Natural killer cell (primary cell): ENCODE results near the gene TMEM147. TPM values are rescaled to one million over a fixed set of nuclear protein-coding genes. Genes with fewer than 3 reads are reported as not detected.

Experiments used
- ATAC-seq, 3 donors: fragments of 150-1000 bp in 2 of 3; fragments of 200-7000 bp in 1 of 3; cut with Tn5 transposase; 1 replicate in 1 of 3; 2 replicates in 2 of 3; pipeline ENCODE4 v1.10.0; 2021; ENCODE audit warnings: mild to moderate bottlenecking in 2 of 3, moderate library complexity in 2 of 3
- DNase-seq, 2 donors: peaks; one replicate each; pipeline versions ENCODE4 v3.0.0 to v3.0.0-alpha.2; 2013 to 2021; ENCODE audit warnings: mixed read lengths in 1 of 2
- H3K27ac ChIP-seq: one replicate; pipeline ENCODE4 v1.5.1; 2013; ENCODE audit warnings: mild to moderate bottlenecking, low read length
- H3K27me3 ChIP-seq: one replicate; pipeline ENCODE4 v1.6.1; 2013; ENCODE audit warnings: low read length; ENCODE audit not compliant: control insufficient read depth, insufficient read depth
- H3K36me3 ChIP-seq: one replicate; pipeline ENCODE4 v1.6.1; 2013; ENCODE audit warnings: low read length; ENCODE audit not compliant: control insufficient read depth, insufficient read depth
- H3K4me1 ChIP-seq: one replicate; pipeline ENCODE4 v1.6.1; 2013; ENCODE audit warnings: low read length; ENCODE audit not compliant: control insufficient read depth, insufficient read depth
- H3K4me3 ChIP-seq: one replicate; pipeline ENCODE4 v1.5.1; 2013; ENCODE audit warnings: low read length
- H3K9me3 ChIP-seq: one replicate; pipeline ENCODE4 v1.6.1; 2013; ENCODE audit warnings: low read length; ENCODE audit not compliant: control insufficient read depth, insufficient read depth
- H3K27ac Mint-ChIP-seq, 2 donors: one replicate each; pipeline ENCODE4 v1.8.0; 2022; ENCODE audit warnings: mild to moderate bottlenecking in 2 of 2, mixed read lengths in 2 of 2, moderate library complexity in 1 of 2
- H3K27me3 Mint-ChIP-seq, 2 donors: one replicate each; pipeline ENCODE4 v1.8.0; 2022; ENCODE audit warnings: low read depth in 2 of 2, mixed read lengths in 2 of 2
- H3K36me3 Mint-ChIP-seq: one replicate; pipeline ENCODE4 v1.8.0; 2022; ENCODE audit warnings: mixed read lengths
- H3K4me1 Mint-ChIP-seq, 2 donors: one replicate each; pipeline ENCODE4 v1.8.0; 2022; ENCODE audit warnings: mixed read lengths in 2 of 2
- H3K4me3 Mint-ChIP-seq: one replicate; pipeline ENCODE4 v1.8.0; 2022; ENCODE audit warnings: mild to moderate bottlenecking, moderate library complexity, mixed read lengths
- H3K9me3 Mint-ChIP-seq, 2 donors: one replicate each; pipeline ENCODE4 v1.8.0; 2022; ENCODE audit warnings: mixed read lengths in 2 of 2
- CTCF ChIP-seq: fragments of 200-600 bp; IDR thresholded peaks from one replicate; pipeline ENCODE4 v1.8.0; 2022; ENCODE audit warnings: antibody characterized with exemption
- WGBS: methylation state at CpG from one replicate; pipeline ENCODE4 v1.1.7; 2013; ENCODE audit warnings: missing lambda C conversion rate; ENCODE audit not compliant: insufficient coverage; 5-methylcytosine and 5-hydroxymethylcytosine counted together
- intact Hi-C: fragments of 100-400 bp; cut with micrococcal nuclease; formaldehyde crosslinking; loops from one replicate; pipeline ENCODE4 v1.14.2; 2022
- total RNA-seq, 4 donors: library from RNA; stranded (reverse); fragments of 120-200 nt in 1 of 4; gene quantifications; one replicate each; pipeline versions ENCODE4 v1.2.3 to v1.2.4, GENCODE V29; 2013 to 2022

Gene TMEM147
- total RNA-seq, 3 donors from 2014 or later (not counting 1 experiment from before 2014, with no cell fraction given) = 30.6 to 37.9 (median 31.2) TPM

GRCh38 chr19:35562336-35562735 is 16.9 kb downstream of the TMEM147 start:
- WGBS = 66% methylated on average over 17 of the region's 17 CpGs
- ATAC-seq (no peak), DNase-seq (no peak)
- Mint-ChIP-seq H3K27me3 (peaks cover 14 to 48% of the 10 kb centered on the region in 2 donors), H3K36me3 (no peaks in the 10 kb centered on the region), H3K4me1 (peaks cover under 1 to 13% of the 10 kb centered on the region in 2 donors), H3K9me3 (no peaks in the 10 kb centered on the region), H3K4me3 (no peak overlapping the region), H3K27ac (no peak overlapping the region)
- Histone ChIP-seq H3K9me3 (no peaks in the 10 kb centered on the region), H3K4me1 (peaks cover 19% of the 10 kb centered on the region), H3K27ac (no peak overlapping the region), H3K36me3 (no peaks in the 10 kb centered on the region), H3K4me3 (no peak overlapping the region), H3K27me3 (peaks cover 15% of the 10 kb centered on the region)
- intact Hi-C loops = no loop called here
- no peak for TF ChIP-seq CTCF

GRCh38 chr19:35562776-35563175 is 17.4 kb downstream of the TMEM147 start:
- H3K4me1 ChIP-seq = peaks cover 14% of the 10 kb centered on the region
- Mint-ChIP-seq H3K27ac (no peak overlapping the region), H3K36me3 (no peaks in the 10 kb centered on the region), H3K27me3 (peaks cover 14 to 44% of the 10 kb centered on the region in 2 donors), H3K4me3 (no peak overlapping the region), H3K9me3 (no peaks in the 10 kb centered on the region), H3K4me1 (peaks cover 0 to 9% of the 10 kb centered on the region in 2 donors)
- intact Hi-C loops = no loop called here
- DNase-seq (no peak), ATAC-seq (no peak)
- H3K27me3 ChIP-seq = peaks cover 14% of the 10 kb centered on the region
- no peak overlapping the region for H3K27ac ChIP-seq
- 80% methylated on average over 2 of the region's 2 CpGs for WGBS
- TF ChIP-seq CTCF = no peak
- H3K9me3 ChIP-seq = no peaks in the 10 kb centered on the region
- H3K4me3 ChIP-seq = no peak overlapping the region
- H3K36me3 ChIP-seq = no peaks in the 10 kb centered on the region

DNA sequence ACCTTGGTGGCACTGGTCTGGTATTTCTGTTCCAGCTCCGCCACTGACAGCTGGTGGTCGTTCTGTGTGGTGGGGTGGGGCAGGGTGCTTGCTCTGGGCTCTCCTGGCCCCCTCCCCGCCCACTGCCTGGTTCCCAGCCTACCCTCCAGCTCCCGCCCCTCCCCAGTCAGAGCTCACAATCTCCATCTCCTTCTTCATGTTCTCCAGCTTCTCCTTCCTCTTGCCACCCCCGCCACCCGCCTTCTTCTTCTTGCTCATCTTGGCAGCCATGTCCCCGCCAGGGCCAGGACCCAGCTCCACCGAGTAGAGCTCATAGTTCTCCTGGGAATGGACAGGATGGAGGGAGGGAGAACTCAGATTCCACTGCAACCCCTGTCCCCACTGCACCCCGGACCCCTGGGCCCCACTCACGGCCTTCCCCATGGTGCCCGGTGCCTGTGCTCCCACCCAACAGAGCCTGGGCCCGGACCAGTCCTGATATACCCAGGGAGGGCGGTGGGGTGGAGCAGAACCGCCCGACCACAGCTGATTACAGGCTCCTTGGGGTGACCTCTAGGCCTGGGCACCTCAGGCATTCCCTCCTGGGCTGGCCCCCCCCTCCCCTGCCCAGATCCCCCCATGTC is 17.9 kb downstream of the TMEM147 start, which contains the start of gene ATP4A:
TSS of gene ATP4A (minus strand) at position 452 of the 623 bp plus-strand sequence. CDS start at position 423, 29 bp downstream.
- Mint-ChIP-seq H3K27ac (no peak within 1 kb of the TSS), H3K4me1 (peaks cover 0 to 5% of the 10 kb centered on the region in 2 donors), H3K36me3 (no peaks in the 10 kb centered on the region), H3K9me3 (no peaks in the 10 kb centered on the region), H3K27me3 (peaks cover 14 to 41% of the 10 kb centered on the region in 2 donors), H3K4me3 (no peak within 1 kb of the TSS)
- Histone ChIP-seq H3K4me1 (peaks cover 9% of the 10 kb centered on the region), H3K27ac (no peak within 1 kb of the TSS), H3K9me3 (no peaks in the 10 kb centered on the region), H3K36me3 (no peaks in the 10 kb centered on the region), H3K27me3 (peaks cover 11% of the 10 kb centered on the region), H3K4me3 (no peak within 1 kb of the TSS)
- intact Hi-C loops = no loop called here
- DNase-seq (no peak), ATAC-seq (no peak)
- WGBS = 64% methylated on average over 10 of the region's 15 CpGs
- TF ChIP-seq CTCF = no peak
